22Rv1 (cell line): ENCODE results near the gene CLRN3.

Experiments used
- CTCF ChIP-seq: fragments of 450-650 bp; IDR thresholded peaks from 2 replicates; pipeline ENCODE4 v1.5.1; 2017; ENCODE audit warnings: mild to moderate bottlenecking
- ZFX ChIP-seq: fragments of 450-650 bp; IDR thresholded peaks from 2 replicates; pipeline ENCODE4 v1.6.1; 2017; ENCODE audit warnings: antibody characterized with exemption, borderline replicate concordance

DNA sequence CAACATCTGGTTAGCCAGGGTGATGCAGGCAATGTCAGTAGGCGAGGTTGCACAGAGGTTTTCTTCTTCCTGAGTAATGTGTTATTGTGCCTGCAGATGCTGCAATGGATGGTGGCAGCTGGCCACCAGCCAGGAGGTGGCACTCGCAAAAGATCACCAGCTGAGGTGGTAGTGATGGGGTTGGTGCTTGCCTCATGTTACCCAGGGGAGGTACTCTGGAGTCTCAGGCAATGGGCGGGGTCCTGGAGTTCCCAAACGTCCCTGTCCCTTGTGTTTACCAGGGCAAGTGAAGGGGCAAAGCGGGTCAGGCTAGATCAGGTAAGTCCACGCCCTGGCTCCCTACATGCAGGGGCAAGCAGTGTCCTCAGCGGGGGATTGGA, 21.1 kb downstream of the CLRN3 start:
- TF ChIP-seq CTCF (no peak), ZFX (no peak)
